GM18909 (cell line): ENCODE data around the gene GNAT2.

Experiments
- ATAC-seq: cut with Tn5 transposase; IDR thresholded peaks from one replicate; pipeline ENCODE4 v1.9.1; 2021; ENCODE audit warnings: mild to moderate bottlenecking; ENCODE audit not compliant: unreplicated experiment, poor library complexity

Gene GNAT2

DNA sequence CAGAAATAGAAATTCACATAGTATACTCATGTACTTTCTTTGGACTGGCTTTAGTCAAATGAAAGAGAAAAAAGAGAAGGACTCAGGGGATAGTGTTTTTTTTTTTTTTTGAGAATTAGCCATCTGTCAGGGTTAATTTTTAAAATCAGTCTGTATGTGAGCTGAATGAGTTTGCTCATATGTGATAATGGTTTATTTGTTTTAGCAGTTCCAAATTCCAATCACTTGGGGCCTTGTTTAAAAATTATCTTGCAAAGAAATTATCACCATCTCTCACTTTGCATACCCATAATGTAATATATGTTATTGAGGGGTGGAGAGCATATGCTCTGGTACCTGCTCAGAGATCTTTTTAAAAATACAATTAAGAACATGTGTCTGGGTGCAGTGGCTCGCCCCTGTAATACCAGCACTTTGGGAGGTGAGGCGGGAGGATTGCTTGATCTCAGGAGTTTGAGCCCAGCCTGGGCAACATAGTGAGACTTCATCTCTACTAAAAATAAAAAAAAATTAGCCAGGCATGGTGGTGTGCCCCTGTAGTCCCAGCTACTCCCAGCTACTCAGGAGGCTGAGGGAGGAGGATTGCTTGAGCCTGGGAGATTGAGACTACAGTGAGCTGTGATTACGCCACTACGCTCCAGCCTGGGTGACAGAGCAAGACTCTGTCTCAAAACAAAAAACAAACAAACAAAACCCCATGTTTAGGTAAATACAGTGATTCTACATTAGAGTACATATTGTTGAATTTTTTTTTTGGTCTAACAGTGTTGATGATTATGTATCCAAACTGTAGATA lies 51.3 kb downstream of the GNAT2 start:
- no peak for ATAC-seq

DNA sequence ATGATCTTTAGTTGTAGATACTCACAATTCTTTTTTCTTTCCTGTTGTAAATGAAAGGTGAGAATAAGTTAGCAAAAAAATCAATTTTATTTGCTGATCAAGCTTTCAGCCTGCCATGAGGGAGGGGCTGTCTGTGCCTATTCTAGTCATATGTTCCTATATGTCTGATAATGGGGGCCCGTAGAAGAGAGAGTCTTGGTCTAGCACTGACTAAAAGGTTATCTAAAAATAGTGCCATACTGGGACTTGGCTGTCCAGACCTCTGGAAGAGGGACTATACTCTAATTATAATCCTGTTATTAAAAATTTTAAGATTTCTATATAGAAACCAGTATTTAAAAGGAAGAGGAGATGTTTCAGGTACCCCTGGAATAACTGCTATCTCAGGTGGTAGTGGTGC lies 52.4 kb downstream of the GNAT2 start:
- no peak for ATAC-seq

DNA sequence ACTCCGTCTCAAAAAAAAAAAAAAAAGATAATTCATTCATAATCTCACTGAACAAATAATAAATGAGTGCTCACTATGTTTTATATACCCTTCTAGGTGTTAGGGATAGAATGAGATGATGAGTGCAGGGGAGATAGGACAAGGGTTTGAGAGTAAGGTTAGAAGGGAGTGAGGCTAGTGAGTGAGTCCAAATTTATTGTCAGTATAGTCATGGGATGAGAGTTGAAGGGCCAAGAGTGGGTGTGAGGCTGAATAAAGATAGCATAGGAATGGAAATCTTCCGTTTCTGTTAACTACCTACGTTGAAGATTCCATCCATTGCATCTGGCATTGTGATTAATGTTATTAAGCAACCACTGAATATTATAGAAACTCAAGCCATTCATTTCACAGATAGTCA lies 54.2 kb downstream of the GNAT2 start:
- ATAC-seq, result no peak

DNA sequence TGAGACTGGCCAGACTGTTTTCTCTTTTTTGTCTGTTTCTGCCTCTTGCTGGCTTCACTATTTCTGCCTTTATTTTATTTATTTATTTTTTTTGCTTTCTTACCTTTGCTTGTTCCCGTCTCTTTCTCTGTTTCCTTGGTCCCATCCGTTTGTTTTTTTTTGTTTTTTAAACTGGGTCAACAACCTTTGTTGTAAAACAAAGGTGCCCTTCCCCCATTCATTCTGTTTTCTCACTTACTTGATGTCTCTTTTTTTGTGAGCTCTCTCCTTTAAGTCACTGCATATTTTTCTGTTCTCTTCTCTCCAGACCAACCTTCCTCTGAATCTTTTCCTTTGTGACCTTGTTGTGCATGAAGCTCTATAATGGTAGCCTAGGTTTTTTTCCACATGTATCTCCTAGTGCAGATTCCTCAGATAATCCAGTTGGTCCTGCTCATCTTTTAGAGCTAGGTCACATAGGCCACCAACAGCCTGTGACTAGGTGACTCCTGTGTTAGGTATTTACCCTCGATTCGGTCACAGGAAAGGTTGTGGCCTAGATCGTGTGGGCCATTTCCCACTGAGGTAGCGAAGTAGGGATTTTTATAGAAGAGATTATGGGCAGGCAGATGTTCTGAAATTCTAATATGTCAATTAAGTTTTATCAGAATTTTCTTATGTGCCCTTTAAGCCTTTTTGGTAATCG lies 55.1 kb downstream of the GNAT2 start:
- ATAC-seq, result no peak

DNA sequence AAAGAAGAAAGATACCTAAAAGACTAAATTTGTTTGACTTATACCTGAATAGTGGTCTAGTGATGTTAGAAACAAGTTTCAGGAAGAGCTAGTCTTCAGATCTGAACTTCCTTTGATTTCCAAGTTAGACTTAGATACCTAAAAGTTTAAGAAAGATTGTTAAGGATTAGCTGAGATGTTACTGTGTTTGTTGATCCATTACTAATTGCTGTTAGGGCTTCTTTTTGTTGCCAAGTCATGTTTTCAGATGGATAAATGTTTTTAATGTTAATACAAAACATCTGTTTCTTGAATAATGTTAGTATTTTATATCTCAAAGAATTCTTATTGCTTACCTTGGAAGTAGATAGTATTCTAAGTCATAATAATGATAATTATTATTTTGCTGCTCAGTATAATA lies 59.4 kb downstream of the GNAT2 start:
- ATAC-seq, result no peak

DNA sequence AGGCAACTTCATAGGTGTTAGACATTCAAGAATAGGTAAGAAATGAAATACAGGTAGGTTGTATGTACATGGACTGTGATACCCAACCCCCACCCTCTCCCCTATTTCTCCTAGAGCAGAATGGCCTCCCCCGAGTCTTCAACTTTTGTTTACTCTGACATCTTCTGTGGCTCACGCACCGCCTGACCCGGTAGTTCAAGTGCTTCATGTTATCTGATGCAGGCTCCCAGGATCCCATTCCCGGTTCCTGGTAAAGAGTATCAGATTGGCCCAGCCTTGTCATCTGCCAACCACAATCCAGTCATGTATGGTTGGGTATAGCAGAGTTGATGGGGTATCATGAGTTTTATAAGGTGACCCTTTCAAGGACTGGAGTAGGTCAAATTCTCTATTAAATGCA lies 61.9 kb downstream of the GNAT2 start:
- ATAC-seq, result no peak

DNA sequence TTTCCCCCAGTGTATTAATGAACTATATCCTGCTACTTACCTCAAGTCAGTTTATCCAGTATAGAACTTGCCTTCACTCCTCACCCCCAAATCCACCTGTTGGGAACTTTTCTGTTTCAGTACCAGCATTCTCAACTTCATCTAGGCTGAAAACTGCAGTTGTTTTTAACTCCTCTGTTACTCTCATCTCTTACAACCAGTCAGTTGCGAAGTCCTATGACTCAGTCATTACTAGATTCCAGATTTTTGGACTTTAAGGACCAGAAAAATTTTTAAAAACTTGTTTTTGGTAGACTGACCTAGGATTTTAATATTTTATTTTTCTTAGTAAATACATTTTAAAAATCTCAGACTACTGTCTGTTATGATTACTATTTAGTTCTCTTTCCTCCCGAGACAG lies 62.9 kb downstream of the GNAT2 start:
- no peak for ATAC-seq
